Measurements from ENCODE around the gene ARHGAP26. TPM values are rescaled to one million over a fixed set of nuclear protein-coding genes. Genes with fewer than 3 reads are reported as not detected.

ARHGAP26 gene
- polyA plus RNA-seq, 3 donors = 26.5 to 56.8 (median 28.7) TPM

- intact Hi-C loops (cut with micrococcal nuclease) = no loop called here
- Mint-ChIP-seq H3K4me1 (peaks cover 7% of the 10 kb centered on the region), H3K27ac (no peak overlapping the region), H3K4me3 (no peak overlapping the region), H3K27me3 (ENCODE audit: low read depth in 3 of 3) (peaks cover 0 to 2% (median 0%) of the 10 kb centered on the region in 3 donors), H3K9me3 (peaks cover 0 to 3% (median 0%) of the 10 kb centered on the region in 7 donors), H3K36me3 (peaks cover 66 to 73% of the 10 kb centered on the region in 2 donors)
- Histone ChIP-seq H3K4me1 (ENCODE audit: control insufficient read depth in 1 of 2, insufficient read depth in 2 of 2, low read length in 2 of 2) (peaks cover 6% of the 10 kb centered on the region in 2 donors), H3K27me3 (ENCODE audit: control insufficient read depth in 2 of 2, insufficient read depth in 2 of 2, low read length in 2 of 2) (no peaks in the 10 kb centered on the region), H3K9me3 (replicated peaks in 1 of 2; ENCODE audit: control insufficient read depth in 1 of 2, insufficient read depth in 1 of 2, low read length in 2 of 2) (no peaks in the 10 kb centered on the region), H4K20me1 (ENCODE audit: insufficient read depth, low read length) (peaks cover 79% of the 10 kb centered on the region), H3K4me3 (replicated peaks in 1 of 3; ENCODE audit: low read depth in 2 of 3, low read length in 3 of 3) (no peak overlapping the region), H3K9ac (ENCODE audit: insufficient read depth, low read length, poor library complexity, severe bottlenecking) (no peak overlapping the region), H3K27ac (ENCODE audit: low read depth in 1 of 2, low read length in 2 of 2) (no peak overlapping the region), H2AFZ (ENCODE audit: insufficient read depth, low read depth, low read length, poor library complexity, severe bottlenecking) (no peak overlapping the region), H3K36me3 (replicated peaks in 1 of 2; ENCODE audit: control insufficient read depth in 1 of 2, insufficient read depth in 2 of 2, low read length in 2 of 2) (peaks cover 40 to 88% of the 10 kb centered on the region in 2 donors), H3K4me2 (replicated peaks; ENCODE audit: extremely low read depth, low read length, poor library complexity, severe bottlenecking) (no peak overlapping the region), H3K79me2 (ENCODE audit: insufficient read depth, low read length) (no peaks in the 10 kb centered on the region)
- WGBS (ENCODE audit: insufficient coverage) = 94% methylated on average over 2 of the region's 3 CpGs
- no peak for DNase-seq
- no peak for TF ChIP-seq CTCF (IDR thresholded peaks at IDR 0.05)
Measured at GRCh38 chr5:143170104-143170503, 399.9 kb downstream of the ARHGAP26 start.

- Histone ChIP-seq H3K9ac (ENCODE audit: insufficient read depth, low read length, poor library complexity, severe bottlenecking) (no peak overlapping the region), H2AFZ (ENCODE audit: insufficient read depth, low read depth, low read length, poor library complexity, severe bottlenecking) (no peak overlapping the region), H3K36me3 (replicated peaks in 1 of 2; ENCODE audit: control insufficient read depth in 1 of 2, insufficient read depth in 2 of 2, low read length in 2 of 2) (peaks cover 40 to 88% of the 10 kb centered on the region in 2 donors), H3K27ac (ENCODE audit: low read depth in 1 of 2, low read length in 2 of 2) (no peak overlapping the region), H3K79me2 (ENCODE audit: insufficient read depth, low read length) (no peaks in the 10 kb centered on the region), H3K4me3 (replicated peaks in 1 of 3; ENCODE audit: low read depth in 2 of 3, low read length in 3 of 3) (no peak overlapping the region), H3K9me3 (replicated peaks in 1 of 2; ENCODE audit: control insufficient read depth in 1 of 2, insufficient read depth in 1 of 2, low read length in 2 of 2) (no peaks in the 10 kb centered on the region), H4K20me1 (ENCODE audit: insufficient read depth, low read length) (peaks cover 77% of the 10 kb centered on the region), H3K4me2 (replicated peaks; ENCODE audit: extremely low read depth, low read length, poor library complexity, severe bottlenecking) (no peak overlapping the region), H3K4me1 (ENCODE audit: control insufficient read depth in 1 of 2, insufficient read depth in 2 of 2, low read length in 2 of 2) (peaks cover 0 to 4% of the 10 kb centered on the region in 2 donors), H3K27me3 (ENCODE audit: control insufficient read depth in 2 of 2, insufficient read depth in 2 of 2, low read length in 2 of 2) (no peaks in the 10 kb centered on the region)
- 100% methylated on average over 2 of the region's 2 CpGs for WGBS (ENCODE audit: insufficient coverage)
- Mint-ChIP-seq H3K4me3 (no peak overlapping the region), H3K9me3 (peaks cover 0 to 3% (median 0%) of the 10 kb centered on the region in 7 donors), H3K36me3 (peaks cover 63 to 69% of the 10 kb centered on the region in 2 donors), H3K27me3 (ENCODE audit: low read depth in 3 of 3) (peaks cover 0 to 2% (median 0%) of the 10 kb centered on the region in 3 donors), H3K4me1 (peaks cover 2% of the 10 kb centered on the region), H3K27ac (peak overlapping the region in 2 of 7 donors; percentile 17 to 45)
- intact Hi-C loops (cut with micrococcal nuclease) = no loop called here
- no peak for DNase-seq
- TF ChIP-seq CTCF (IDR thresholded peaks at IDR 0.05) = no peak
Measured at GRCh38 chr5:143170977-143171376, 400.8 kb downstream of the ARHGAP26 start.
